A673 (cell line): ENCODE results near the gene RBM8A.

Source experiments
- CTCF ChIP-seq: fragments of 300-800, 200-600 bp; sonication (generic); conservative IDR thresholded peaks from 2 replicates; pipeline ENCODE4 v1.5.1; 2017; ENCODE audit warnings: low read depth, mild to moderate bottlenecking, antibody characterized with exemption, low read length, moderate library complexity, mixed read lengths
- EZH2 ChIP-seq: fragments of 200-600 bp; sonication (generic); IDR thresholded peaks from 2 replicates; pipeline ENCODE4 v1.6.1; 2017; ENCODE audit warnings: borderline replicate concordance, low read depth, mild to moderate bottlenecking, mixed read lengths, antibody characterized with exemption, low read length; ENCODE audit not compliant: poor library complexity, severe bottlenecking

DNA sequence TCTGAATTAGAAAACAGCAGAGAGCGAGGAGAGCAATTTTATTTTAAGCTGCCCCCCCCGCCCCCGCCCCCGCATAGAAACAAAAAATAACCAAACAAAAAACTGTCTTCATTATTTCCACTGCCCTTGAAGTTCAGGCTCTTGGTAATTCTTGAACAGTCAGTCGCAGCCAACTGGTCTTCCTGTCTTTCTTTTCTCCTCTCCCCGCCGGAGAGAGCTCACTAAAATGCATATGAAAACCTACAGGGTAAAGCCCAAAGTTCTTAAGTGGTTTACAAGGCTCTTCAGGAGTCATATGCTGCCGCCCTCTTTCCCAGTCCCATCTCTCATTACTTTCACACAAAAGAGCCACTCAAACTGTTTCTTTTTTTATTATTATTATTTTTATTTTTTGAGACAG, 40.5 kb downstream of the RBM8A start:
- no peak for TF ChIP-seq CTCF
- TF ChIP-seq EZH2 = no peak
